ENCODE data around the gene SIN3A. TPM values are rescaled to one million over a fixed set of nuclear protein-coding genes. Genes with fewer than 3 reads are reported as not detected.
"Not testable (repeated sequence)": the region's sequence is repeated elsewhere in the genome, so short reads cannot be mapped to it uniquely, and the experiment has no call there.

The SIN3A gene
- total RNA-seq, 1 donor from 2014 or later = 33.4 TPM

DNA sequence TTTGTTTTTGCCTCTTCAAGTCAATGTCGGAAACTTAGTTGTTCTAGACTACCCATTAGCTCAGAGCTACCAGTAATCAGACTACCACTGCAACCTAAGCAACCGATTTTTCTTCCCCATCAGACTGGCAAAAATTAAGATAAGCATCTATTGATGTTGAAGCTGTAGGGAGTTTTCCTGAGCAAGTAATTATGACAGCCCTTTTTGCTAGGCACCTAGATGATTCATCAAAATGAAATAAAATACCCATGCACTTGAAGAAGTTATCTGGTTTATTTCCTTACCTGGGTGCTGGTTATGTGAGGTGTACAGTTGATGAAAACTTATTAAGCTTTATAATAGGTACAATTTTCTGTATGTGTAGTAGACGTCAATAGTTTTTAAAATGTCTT is 116.2 kb downstream of the SIN3A start:
- peak overlapping the region; percentile 88 for H3K4me3 ChIP-seq (ENCODE audit: low read depth, low read length)
- TF ChIP-seq, protein P1, sequence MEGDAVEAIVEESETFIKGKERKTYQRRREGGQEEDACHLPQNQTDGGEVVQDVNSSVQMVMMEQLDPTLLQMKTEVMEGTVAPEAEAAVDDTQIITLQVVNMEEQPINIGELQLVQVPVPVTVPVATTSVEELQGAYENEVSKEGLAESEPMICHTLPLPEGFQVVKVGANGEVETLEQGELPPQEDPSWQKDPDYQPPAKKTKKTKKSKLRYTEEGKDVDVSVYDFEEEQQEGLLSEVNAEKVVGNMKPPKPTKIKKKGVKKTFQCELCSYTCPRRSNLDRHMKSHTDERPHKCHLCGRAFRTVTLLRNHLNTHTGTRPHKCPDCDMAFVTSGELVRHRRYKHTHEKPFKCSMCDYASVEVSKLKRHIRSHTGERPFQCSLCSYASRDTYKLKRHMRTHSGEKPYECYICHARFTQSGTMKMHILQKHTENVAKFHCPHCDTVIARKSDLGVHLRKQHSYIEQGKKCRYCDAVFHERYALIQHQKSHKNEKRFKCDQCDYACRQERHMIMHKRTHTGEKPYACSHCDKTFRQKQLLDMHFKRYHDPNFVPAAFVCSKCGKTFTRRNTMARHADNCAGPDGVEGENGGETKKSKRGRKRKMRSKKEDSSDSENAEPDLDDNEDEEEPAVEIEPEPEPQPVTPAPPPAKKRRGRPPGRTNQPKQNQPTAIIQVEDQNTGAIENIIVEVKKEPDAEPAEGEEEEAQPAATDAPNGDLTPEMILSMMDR (conservative IDR thresholded peaks at IDR 0.05; ENCODE audit: low read depth, low read length) = no peak
- DNase-seq (ENCODE audit: low read depth) = no peak

DNA sequence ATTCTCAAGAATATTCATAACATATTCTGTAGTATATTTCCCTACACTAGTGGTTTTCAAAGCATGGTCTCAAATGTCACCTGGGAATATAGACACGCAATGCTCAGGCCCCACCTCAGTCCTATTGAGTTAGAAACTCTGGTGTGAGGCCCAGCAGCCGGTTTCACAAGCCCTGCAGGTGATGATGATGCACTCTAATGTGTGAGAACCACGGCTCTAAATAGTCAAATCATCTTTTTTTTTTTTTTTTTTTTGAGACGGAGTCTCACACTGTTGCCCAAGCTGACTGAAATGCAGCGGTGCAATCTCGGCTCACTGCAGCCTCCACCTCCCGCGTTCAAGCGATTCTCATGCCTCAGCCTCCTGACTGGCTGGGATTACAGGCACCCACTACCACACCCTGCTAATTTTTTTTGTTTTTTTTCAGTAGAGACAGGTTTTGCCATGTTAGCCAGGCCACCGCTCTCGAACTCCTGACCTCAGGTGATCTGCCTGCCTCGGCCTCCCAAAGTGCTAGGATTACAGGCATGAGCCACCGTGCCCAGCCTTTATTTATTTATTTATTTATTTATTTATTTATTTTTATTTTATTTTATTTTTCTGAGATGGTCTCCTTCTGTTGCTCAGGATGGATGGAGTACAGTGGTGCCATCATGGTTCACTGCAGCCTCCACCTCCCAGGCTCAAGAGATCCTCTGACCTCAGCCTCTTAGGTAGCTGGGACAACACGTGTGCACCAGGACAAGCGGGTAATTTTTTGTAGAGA is 117.7 kb downstream of the SIN3A start:
- DNase-seq (ENCODE audit: low read depth); H3K4me3 ChIP-seq (ENCODE audit: low read depth, low read length): not testable (repeated sequence)

DNA sequence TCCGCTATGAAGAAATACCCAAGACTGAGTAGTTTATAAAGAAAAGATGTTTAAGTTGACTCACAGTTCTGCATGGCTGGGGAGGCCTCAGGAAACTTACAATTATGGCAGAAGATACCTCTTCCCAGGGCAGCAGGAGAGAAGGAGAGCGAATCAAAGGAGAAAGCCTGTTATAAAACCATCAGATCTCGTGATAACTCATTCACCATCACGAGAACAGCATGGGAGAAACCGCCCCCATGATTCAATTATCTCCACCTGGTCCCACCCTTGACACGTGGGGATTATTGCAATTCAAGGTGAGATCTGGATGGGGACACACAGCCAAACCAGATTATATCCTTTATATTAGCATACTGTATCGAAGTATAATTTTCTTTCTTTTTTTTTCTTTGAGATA is 119.4 kb downstream of the SIN3A start:
- H3K4me3 ChIP-seq (ENCODE audit: low read depth, low read length); DNase-seq (ENCODE audit: low read depth): not testable (repeated sequence)

DNA sequence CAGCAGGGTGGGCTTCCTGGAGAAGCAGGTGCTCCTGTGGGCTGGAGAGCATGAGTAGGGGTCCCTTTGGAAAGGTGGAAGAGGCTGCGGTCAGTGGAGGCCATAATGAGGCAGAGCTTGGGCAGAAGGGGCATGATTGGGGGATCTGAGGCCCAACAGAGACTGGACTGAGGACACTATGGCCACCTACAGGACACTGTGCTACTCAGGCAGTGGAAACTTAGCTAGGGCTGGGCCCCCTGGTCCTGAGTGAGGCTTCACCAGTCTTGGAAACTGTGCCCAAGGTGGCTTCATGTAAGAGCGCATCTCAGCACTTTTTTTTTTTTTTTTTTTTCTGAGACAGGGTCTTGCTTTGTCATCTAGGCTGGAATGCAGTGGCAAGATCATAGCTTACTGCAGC is 121.9 kb downstream of the SIN3A start:
- TF ChIP-seq, protein P1 (conservative IDR thresholded peaks at IDR 0.05; ENCODE audit: low read depth, low read length) = no peak

DNA sequence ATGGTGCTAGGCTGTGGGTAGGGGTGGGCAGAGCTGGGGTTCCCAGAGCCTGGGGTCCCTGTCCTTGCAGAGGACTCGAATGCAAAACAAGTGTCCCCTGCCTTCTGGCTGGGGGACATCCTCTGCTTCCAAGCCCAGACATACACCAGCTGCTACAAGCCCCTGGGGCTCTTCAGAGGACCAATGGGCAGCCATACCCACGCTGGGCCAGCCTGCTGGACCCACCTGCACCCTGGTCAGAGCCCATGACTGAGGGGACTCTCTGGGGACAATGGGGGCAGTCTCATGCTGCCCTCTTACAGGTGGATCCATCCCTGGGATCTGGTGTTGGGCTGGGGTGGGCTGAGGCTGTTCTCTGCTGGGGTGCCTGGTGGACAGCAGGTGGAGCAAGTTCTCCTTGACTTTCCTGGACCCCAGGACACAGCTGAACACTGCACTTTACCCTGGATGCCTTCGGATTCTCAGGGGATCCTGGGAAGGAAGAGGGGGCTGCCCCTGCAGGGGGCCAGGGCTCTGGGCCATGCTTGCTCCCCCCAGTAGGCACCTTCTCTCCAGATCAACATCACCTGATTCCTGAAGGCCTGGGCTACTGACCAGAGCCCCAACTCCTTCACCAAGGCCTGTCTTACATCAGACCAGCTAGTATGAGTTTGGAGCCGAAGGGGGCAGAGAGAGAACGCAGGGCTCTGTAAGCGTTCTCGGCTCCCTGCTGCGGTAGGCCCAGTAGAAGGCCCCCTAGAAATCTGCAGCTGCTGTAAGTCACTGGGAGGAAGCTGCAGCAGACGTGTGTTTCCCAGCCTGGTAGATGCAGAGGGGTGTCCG is 122.8 kb downstream of the SIN3A start:
- H3K4me3 ChIP-seq (ENCODE audit: low read depth, low read length) = no peak overlapping the region
- DNase-seq (ENCODE audit: low read depth) = no peak
- TF ChIP-seq, protein P1 (conservative IDR thresholded peaks at IDR 0.05; ENCODE audit: low read depth, low read length) = no peak

More for the DNA sequence above, 121.9 kb downstream of the SIN3A start:
- DNase-seq (ENCODE audit: low read depth) = no peak
- H3K4me3 ChIP-seq (ENCODE audit: low read depth, low read length) = no peak overlapping the region

DNA sequence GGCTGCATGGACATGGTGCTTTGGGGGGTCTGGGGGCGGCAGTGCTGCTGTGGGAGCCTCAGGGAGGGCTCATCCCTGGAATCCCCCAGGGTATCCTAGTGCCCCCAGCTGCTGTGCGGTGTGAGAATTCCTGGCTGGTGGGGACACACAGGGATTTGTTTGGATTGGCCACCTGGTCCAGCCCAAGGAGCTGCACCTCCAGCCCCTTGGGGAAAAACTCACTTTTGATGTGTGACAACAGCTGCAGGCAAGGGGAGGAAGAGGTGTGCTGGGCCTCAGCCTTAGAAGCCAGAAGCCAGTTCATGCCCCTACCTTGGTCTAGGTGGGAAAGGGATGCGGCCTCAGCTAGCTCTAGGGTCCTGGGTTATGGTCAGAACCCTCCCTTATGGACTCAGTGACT is 124.0 kb downstream of the SIN3A start:
- TF ChIP-seq, protein P1 (conservative IDR thresholded peaks at IDR 0.05; ENCODE audit: low read depth, low read length) = no peak
- no peak for DNase-seq (ENCODE audit: low read depth)
- H3K4me3 ChIP-seq (ENCODE audit: low read depth, low read length) = no peak overlapping the region

DNA sequence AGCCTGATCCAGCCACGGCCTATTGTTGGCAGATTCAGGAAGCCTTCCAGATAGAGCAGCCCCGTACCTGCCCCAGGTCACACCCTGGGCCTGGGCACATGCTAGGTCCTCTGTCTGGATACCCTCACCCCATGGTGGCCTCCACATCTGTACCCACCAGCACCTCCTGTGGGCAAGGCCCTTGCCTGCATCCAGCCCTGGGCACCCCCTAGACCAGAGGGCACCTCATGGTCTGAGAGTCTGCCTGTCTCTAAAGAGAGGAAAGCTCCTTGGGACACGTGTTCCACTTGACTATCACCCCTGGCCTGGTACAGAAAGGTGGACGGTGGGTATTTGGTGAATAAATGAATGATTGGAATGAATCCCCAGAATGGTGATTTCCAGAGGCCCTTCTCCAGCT is 124.5 kb downstream of the SIN3A start:
- DNase-seq (ENCODE audit: low read depth) = no peak
- TF ChIP-seq, protein P1 (conservative IDR thresholded peaks at IDR 0.05; ENCODE audit: low read depth, low read length) = no peak
- H3K4me3 ChIP-seq (ENCODE audit: low read depth, low read length) = no peak overlapping the region

DNA sequence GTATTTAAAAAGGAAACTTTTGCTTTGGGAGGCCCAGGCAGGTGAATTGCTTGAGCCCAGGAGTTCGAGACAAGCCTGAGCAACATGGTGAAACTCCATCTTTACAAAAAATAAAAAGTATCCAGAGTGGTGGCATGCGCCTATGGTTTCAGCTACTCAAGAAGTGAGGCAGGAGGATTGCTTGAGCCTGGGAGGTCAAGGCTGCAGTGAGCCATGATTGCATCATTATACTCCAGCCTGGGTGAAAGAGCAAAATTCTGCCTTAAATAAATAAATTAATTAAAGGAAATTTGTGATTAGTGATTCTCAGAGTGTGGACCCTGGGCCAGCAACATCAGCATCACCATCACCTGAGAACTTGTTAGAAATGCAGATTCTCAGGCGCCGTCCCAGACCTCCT is 125.6 kb downstream of the SIN3A start:
- H3K4me3 ChIP-seq (ENCODE audit: low read depth, low read length) = no peak overlapping the region
- TF ChIP-seq, protein P1 (conservative IDR thresholded peaks at IDR 0.05; ENCODE audit: low read depth, low read length) = no peak
- DNase-seq (ENCODE audit: low read depth) = no peak
